GM19455 (cell line): ENCODE results near the gene MIOX.

Experiments
- ATAC-seq: cut with Tn5 transposase; IDR thresholded peaks from one replicate; pipeline ENCODE4 v1.9.1; 2021; ENCODE audit not compliant: unreplicated experiment

MIOX gene

GRCh38 chr22:50486561-50487289 lies at the start of gene MIOX:
TSS of gene MIOX (plus strand) at chr22:50486859. CDS start at chr22:50486898, 39 bp downstream.
- no peak for ATAC-seq

GRCh38 chr22:50437511-50438304 lies 49.0 kb upstream of the MIOX start:
- no peak for ATAC-seq

GRCh38 chr22:50438305-50439275 lies 48.1 kb upstream of the MIOX start:
- no peak for ATAC-seq

GRCh38 chr22:50439314-50439870 lies 47.3 kb upstream of the MIOX start:
- no peak for ATAC-seq

GRCh38 chr22:50439871-50440331 lies 46.8 kb upstream of the MIOX start:
- ATAC-seq: no peak

GRCh38 chr22:50440544-50441249 lies 46.0 kb upstream of the MIOX start:
- no peak for ATAC-seq

GRCh38 chr22:50441428-50441993 lies 45.1 kb upstream of the MIOX start:
- no peak for ATAC-seq

GRCh38 chr22:50443197-50443596 lies 43.5 kb upstream of the MIOX start:
- ATAC-seq: no peak

GRCh38 chr22:50443801-50444625 lies 42.6 kb upstream of the MIOX start:
- no peak for ATAC-seq

- ATAC-seq: no peak
Observed at GRCh38 chr22:50444663-50445062, 42.0 kb upstream of the MIOX start.

GRCh38 chr22:50445071-50445879 lies 41.4 kb upstream of the MIOX start:
- ATAC-seq: no peak

- ATAC-seq: no peak
Observed at GRCh38 chr22:50445880-50446707, 40.6 kb upstream of the MIOX start.

GRCh38 chr22:50446708-50447575 lies 39.7 kb upstream of the MIOX start:
- ATAC-seq: no peak

GRCh38 chr22:50447576-50448551 lies 38.8 kb upstream of the MIOX start:
- ATAC-seq: no peak

- ATAC-seq: no peak
Observed at GRCh38 chr22:50452649-50453048, 34.0 kb upstream of the MIOX start.
